Epithelial cell of proximal tubule (primary cell): ENCODE data around the gene KRT81. TPM values are rescaled to one million over a fixed set of nuclear protein-coding genes. Genes with fewer than 3 reads are reported as not detected.

Experiments
- DNase-seq: peaks from one replicate; pipeline ENCODE4 v3.0.0-alpha.2; 2011; ENCODE audit warnings: low read depth
- H3K4me3 ChIP-seq: 2 replicates; pipeline ENCODE4 v1.5.1; 2011; ENCODE audit warnings: low read depth, mild to moderate bottlenecking, low read length
- CTCF ChIP-seq: conservative IDR thresholded peaks from 2 replicates; pipeline ENCODE4 v1.5.1; 2012; ENCODE audit warnings: low read depth, mild to moderate bottlenecking, low read length
- total RNA-seq: library from RNA; depleted of rRNA; stranded (reverse); fragments of >200 nt; gene quantifications from 2 replicates; pipeline ENCODE4 v1.2.3, GENCODE V29; 2015

KRT81 gene
- total RNA-seq, 1 donor from 2014 or later = 80.4 TPM

GRCh38 chr12:52285172-52285745, 6.1 kb downstream of the KRT81 start:
- no peak for DNase-seq
- no peak for TF ChIP-seq CTCF
- H3K4me3 ChIP-seq = no peak overlapping the region

GRCh38 chr12:52284562-52285171, 6.7 kb downstream of the KRT81 start:
- no peak overlapping the region for H3K4me3 ChIP-seq
- DNase-seq = no peak
- no peak for TF ChIP-seq CTCF

GRCh38 chr12:52280796-52281560, 10.4 kb downstream of the KRT81 start:
- peak; percentile 83 for DNase-seq
- H3K4me3 ChIP-seq = no peak overlapping the region
- no peak for TF ChIP-seq CTCF

- peak; percentile 88 for DNase-seq
- TF ChIP-seq CTCF = no peak
- no peak overlapping the region for H3K4me3 ChIP-seq
Observed at GRCh38 chr12:52280319-52280795, 11.0 kb downstream of the KRT81 start.

GRCh38 chr12:52279422-52280318, 11.7 kb downstream of the KRT81 start:
- no peak overlapping the region for H3K4me3 ChIP-seq
- DNase-seq = peak; percentile 80
- no peak for TF ChIP-seq CTCF

GRCh38 chr12:52278575-52279421, 12.5 kb downstream of the KRT81 start:
- H3K4me3 ChIP-seq = peak overlapping the region; percentile 0
- no peak for DNase-seq
- peak; percentile 94 for TF ChIP-seq CTCF
